ENCODE data around the gene CASS4. TPM values are rescaled to one million over a fixed set of nuclear protein-coding genes. Genes with fewer than 3 reads are reported as not detected.

Gene CASS4
- total RNA-seq, 1 experiment from 2014 or later, result not detected

DNA sequence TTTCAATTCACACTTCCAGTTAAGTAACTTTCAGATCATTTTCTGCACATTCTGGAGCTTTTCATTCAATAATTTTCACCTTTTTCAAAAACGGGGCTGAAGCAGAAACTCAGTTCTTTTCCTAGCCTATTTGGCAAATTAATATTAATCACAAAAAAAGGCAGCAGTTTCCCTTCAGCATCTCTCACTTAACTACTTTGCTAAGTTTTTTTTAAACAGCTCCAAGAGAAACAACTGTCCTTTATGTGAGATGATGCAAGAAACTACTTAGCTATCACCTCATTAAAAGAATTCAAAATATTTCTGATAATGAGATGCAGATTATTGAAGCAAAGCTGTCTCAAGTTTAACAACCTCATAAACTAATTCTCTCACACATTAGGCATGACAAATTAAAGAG lies 11.8 kb downstream of the CASS4 start:
- Histone ChIP-seq H3K18ac (ENCODE audit: insufficient read length, low read depth, low read length) (no peak overlapping the region), H3K27me3 (ENCODE audit: insufficient read depth, low read length) (peaks cover 2% of the 10 kb centered on the region; the same call in 1 of the 2 replicates), H3K79me1 (ENCODE audit: insufficient read depth, low read depth, low read length, poor library complexity, severe bottlenecking) (no peaks in the 10 kb centered on the region), H3K9me3 (ENCODE audit: control insufficient read depth, low read depth, low read length) (no peaks in the 10 kb centered on the region), H2BK15ac (ENCODE audit: low read depth, low read length) (no peak overlapping the region), H3T11ph (ENCODE audit: low read length) (no peak overlapping the region), H3K23ac (ENCODE audit: insufficient read length, low read depth, low read length) (no peak overlapping the region), H2BK120ac (ENCODE audit: low read depth, low read length, poor library complexity, severe bottlenecking) (no peak overlapping the region), H3K27ac (ENCODE audit: insufficient read length, low read depth, low read length) (no peak overlapping the region), H3K4ac (ENCODE audit: low read depth, low read length) (no peak overlapping the region), H4K91ac (ENCODE audit: insufficient read length, low read depth, low read length) (no peak overlapping the region), H2AK5ac (ENCODE audit: insufficient read length, low read length) (no peak overlapping the region), H3K79me2 (ENCODE audit: insufficient read depth, low read length) (no peaks in the 10 kb centered on the region), H3K4me1 (ENCODE audit: insufficient read depth, low read length) (no peaks in the 10 kb centered on the region; the same call in 1 of the 2 replicates), H3K14ac (ENCODE audit: insufficient read depth, low read length) (no peak overlapping the region), H3K4me2 (ENCODE audit: insufficient read depth, insufficient read length, low read length) (no peak overlapping the region), H4K5ac (ENCODE audit: insufficient read length, low read depth, low read length) (no peak overlapping the region), H2BK5ac (ENCODE audit: insufficient read length, low read length) (no peak overlapping the region), H3K9ac (ENCODE audit: extremely low read depth, insufficient read length, low read length) (no peak overlapping the region), H3K56ac (ENCODE audit: insufficient read length, low read depth, low read length) (no peak overlapping the region), H3K23me2 (ENCODE audit: insufficient read length, low read depth, low read length, poor library complexity, severe bottlenecking) (no peaks in the 10 kb centered on the region), H4K20me1 (ENCODE audit: control insufficient read depth, insufficient read depth, insufficient read length) (no peaks in the 10 kb centered on the region), H4K8ac (replicated peaks; ENCODE audit: insufficient read length, low read depth, low read length) (no peak overlapping the region), H2BK12ac (ENCODE audit: insufficient read length, low read depth, low read length) (no peak overlapping the region), H2AFZ (ENCODE audit: low read length) (no peak overlapping the region), H2BK20ac (ENCODE audit: low read depth, low read length, poor library complexity, severe bottlenecking) (no peak overlapping the region)
- no peak for TF ChIP-seq CTCF (conservative IDR thresholded peaks at IDR 0.05)
- Mint-ChIP-seq H3K4me1 (peaks cover 9 to 10% of the 10 kb centered on the region in 2 experiments), H3K27me3 (ENCODE audit: low read depth) (peaks cover 79% of the 10 kb centered on the region), H3K9me3 (no peaks in the 10 kb centered on the region), H3K4me3 (no peak overlapping the region), H3K36me3 (ENCODE audit: insufficient read depth in 1 of 3, low read depth in 3 of 3) (no peaks in the 10 kb centered on the region), H3K27ac (no peak overlapping the region)
- no CpG with 5 or more reads among the region's 1 CpG for WGBS (ENCODE audit: extremely low coverage, insufficient read length, low lambda C conversion rate)
- no peak for DNase-seq
